Transverse colon (tissue), 4 donors: Measurements from ENCODE around the gene JMJD6. TPM values are rescaled to one million over a fixed set of nuclear protein-coding genes. Genes with fewer than 3 reads are reported as not detected.

ENCODE experiments used
- DNase-seq: peaks from one replicate; pipeline ENCODE4 v3.0.0-alpha.2; 2019
- H3K27ac ChIP-seq, 4 donors: fragments of 200-600 bp; sonication (generic); 2 replicates each; pipeline ENCODE4 v1.5.1; 2016 to 2018; ENCODE audit warnings: inconsistent platforms in 4 of 4
- H3K27me3 ChIP-seq: fragments of 200-600 bp; sonication (generic); 2 replicates; pipeline ENCODE4 v1.5.1; 2017; ENCODE audit warnings: inconsistent platforms
- H3K36me3 ChIP-seq, 4 donors: fragments of 200-600 bp; sonication (generic); 2 replicates each; pipeline ENCODE4 v1.5.1; 2017 to 2019; ENCODE audit warnings: inconsistent platforms in 4 of 4
- H3K4me1 ChIP-seq, 4 donors: fragments of 200-600 bp; sonication (generic); 2 replicates each; pipeline ENCODE4 v1.5.1; 2017 to 2020; ENCODE audit warnings: inconsistent platforms in 4 of 4
- H3K4me3 ChIP-seq, 4 donors: fragments of 200-600 bp; sonication (generic); 1 replicate in 1 of 4; 2 replicates in 3 of 4; pipeline versions ENCODE4 v1.5.1 to v1.6.1; 2017 to 2019; ENCODE audit warnings: inconsistent platforms in 4 of 4
- H3K9me3 ChIP-seq, 2 donors: fragments of 200-600 bp; sonication (generic); 2 replicates each; pipeline ENCODE4 v1.5.1; 2017 to 2019; ENCODE audit warnings: inconsistent platforms in 2 of 2
- EP300 ChIP-seq: sonication (generic); formaldehyde crosslinking; IDR thresholded peaks from one replicate; pipeline ENCODE4 v1.6.1; 2017; ENCODE audit warnings: antibody characterized with exemption, low read depth
- POLR2A ChIP-seq: fragments of 450-650 bp; IDR thresholded peaks from one replicate; pipeline ENCODE4 v1.6.1; 2016; ENCODE audit warnings: antibody characterized with exemption, mild to moderate bottlenecking, moderate library complexity
- POLR2AphosphoS5 ChIP-seq, 3 donors: sonication (generic); formaldehyde crosslinking; IDR thresholded peaks; one replicate each; pipeline ENCODE4 v1.6.1; 2016; ENCODE audit warnings: antibody characterized with exemption in 3 of 3
- WGBS, 2 donors: methylation state at CpG; one replicate each; pipeline ENCODE4 v1.1.5; 2018; ENCODE audit warnings: low coverage in 1 of 2; 5-methylcytosine and 5-hydroxymethylcytosine counted together
- in situ Hi-C, 4 donors: fragments of 200-750 bp; cut with MboI; loops; one replicate each; pipeline versions ENCODE4 v1.15.0 to v1.15.1; 2017; ENCODE audit warnings: low sequenced_read_pairs in 3 of 4, low pct_ligation_motif_present in 1 of 4, low pct_unique_long_range_greater_than_20kb in 1 of 4
- intact Hi-C: fragments of 100-400 bp; cut with DNase I; formaldehyde crosslinking; loops from one replicate; pipeline ENCODE4 v1.15.1; 2023; ENCODE audit warnings: low total_unique reads
- total RNA-seq, 4 donors: library from RNA; depleted of rRNA; stranded (reverse); fragments of >200 nt; gene quantifications; one replicate each; pipeline ENCODE4 v1.1.0, GENCODE V29; 2016
- TF ChIP-seq, protein P1 (sequence below), 5 experiments: fragments of 200-600 bp in 3 of 5; fragments of 450-650 bp in 2 of 5; sonication (generic) in 3 of 5; IDR thresholded peaks; 1 replicate in 2 of 5; 2 replicates in 3 of 5; pipeline ENCODE4 v1.5.1; 2016 to 2017; ENCODE audit warnings: antibody characterized with exemption in 5 of 5, inconsistent platforms in 3 of 5, mild to moderate bottlenecking in 2 of 5, moderate library complexity in 1 of 5

Gene JMJD6
- total RNA-seq, 4 donors from 2014 or later = 25.4 to 58.4 (median 26.9) TPM

DNA sequence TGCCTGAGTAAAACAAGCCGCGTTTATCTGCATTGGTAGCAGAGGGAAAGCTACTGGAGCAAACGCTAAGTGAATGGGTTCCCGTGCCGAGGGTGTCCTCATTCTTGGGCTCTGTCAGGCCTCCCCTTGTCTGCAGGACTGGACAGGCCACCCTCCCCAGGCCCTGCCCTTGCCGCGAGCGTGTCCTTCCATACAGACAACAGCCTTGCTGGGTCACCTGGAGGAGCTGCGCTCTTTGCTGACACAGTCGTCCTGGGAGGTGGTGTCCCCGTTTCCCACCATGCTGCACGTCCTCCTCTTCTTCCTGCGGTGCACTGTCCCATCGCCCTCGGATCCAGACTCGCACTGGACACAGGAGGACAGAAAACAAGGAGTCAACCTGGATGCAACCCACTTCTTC, 7.9 kb downstream of the JMJD6 start:
- in situ Hi-C loops (loop anchor here in 1 of 4 donors (25.0 kb wide), 1 partner anchor 181 kb away; the partner anchor contains the start of genes CYGB and PRCD), intact Hi-C loops (loop anchor here (5.0 kb wide), 1 partner anchor 36 kb away; no protein-coding TSS in a partner anchor)
- no peak overlapping the region for H3K27ac ChIP-seq
- no peak overlapping the region for H3K4me3 ChIP-seq
- WGBS, 2 donors = 91 to 100% methylated on average over 1 to 16 of the region's 16 CpGs
- peaks cover 0 to 75% (median 30%) of the 10 kb centered on the region in 4 donors for H3K36me3 ChIP-seq
- DNase-seq = no peak
- no peaks in the 10 kb centered on the region for H3K9me3 ChIP-seq
- H3K27me3 ChIP-seq = no peaks in the 10 kb centered on the region
- peaks cover 0 to 34% (median 5%) of the 10 kb centered on the region in 4 donors for H3K4me1 ChIP-seq
- TF ChIP-seq EP300 (no peak), POLR2AphosphoS5 (IDR thresholded peaks at IDR 0.05) (no peak), POLR2A (no peak)
- TF ChIP-seq, protein P1, sequence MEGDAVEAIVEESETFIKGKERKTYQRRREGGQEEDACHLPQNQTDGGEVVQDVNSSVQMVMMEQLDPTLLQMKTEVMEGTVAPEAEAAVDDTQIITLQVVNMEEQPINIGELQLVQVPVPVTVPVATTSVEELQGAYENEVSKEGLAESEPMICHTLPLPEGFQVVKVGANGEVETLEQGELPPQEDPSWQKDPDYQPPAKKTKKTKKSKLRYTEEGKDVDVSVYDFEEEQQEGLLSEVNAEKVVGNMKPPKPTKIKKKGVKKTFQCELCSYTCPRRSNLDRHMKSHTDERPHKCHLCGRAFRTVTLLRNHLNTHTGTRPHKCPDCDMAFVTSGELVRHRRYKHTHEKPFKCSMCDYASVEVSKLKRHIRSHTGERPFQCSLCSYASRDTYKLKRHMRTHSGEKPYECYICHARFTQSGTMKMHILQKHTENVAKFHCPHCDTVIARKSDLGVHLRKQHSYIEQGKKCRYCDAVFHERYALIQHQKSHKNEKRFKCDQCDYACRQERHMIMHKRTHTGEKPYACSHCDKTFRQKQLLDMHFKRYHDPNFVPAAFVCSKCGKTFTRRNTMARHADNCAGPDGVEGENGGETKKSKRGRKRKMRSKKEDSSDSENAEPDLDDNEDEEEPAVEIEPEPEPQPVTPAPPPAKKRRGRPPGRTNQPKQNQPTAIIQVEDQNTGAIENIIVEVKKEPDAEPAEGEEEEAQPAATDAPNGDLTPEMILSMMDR (IDR thresholded peaks at IDR 0.05) = no peak

DNA sequence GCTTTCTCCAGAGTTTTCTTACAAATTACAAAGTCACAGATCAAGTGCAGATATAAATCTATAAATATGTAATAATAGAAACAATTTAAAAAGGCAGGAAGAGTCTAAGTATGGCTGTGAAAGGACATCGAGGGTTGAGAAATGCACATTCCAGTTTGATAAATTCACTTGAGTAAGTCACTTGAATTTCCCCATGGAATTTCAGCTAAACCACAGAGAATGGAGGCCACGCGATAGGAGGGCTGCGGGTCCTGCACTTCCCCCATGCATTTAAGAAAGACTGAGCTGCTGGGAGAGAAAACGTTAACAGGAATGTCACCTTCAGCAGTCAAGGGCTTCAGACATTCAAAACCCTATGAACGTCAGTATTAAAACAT, 9.6 kb downstream of the JMJD6 start:
- intact Hi-C loops = loop anchor here (5.0 kb wide), 1 partner anchor 35 kb away; no protein-coding TSS in a partner anchor
- in situ Hi-C loops = loop anchor here in 1 of 4 donors (25.0 kb wide), 1 partner anchor 180 kb away; the partner anchor contains the start of genes CYGB and PRCD
- DNase-seq = no peak
- TF ChIP-seq POLR2AphosphoS5 (IDR thresholded peaks at IDR 0.05) = no peak
- no peak for TF ChIP-seq EP300
- no peak for TF ChIP-seq POLR2A
- TF ChIP-seq, protein P1 (IDR thresholded peaks at IDR 0.05) = no peak
- Histone ChIP-seq H3K27me3 (no peaks in the 10 kb centered on the region), H3K36me3 (peaks cover 0 to 74% (median 26%) of the 10 kb centered on the region in 4 donors), H3K4me3 (no peak overlapping the region), H3K27ac (peak overlapping the region; percentile 16 to 59 (median 48)), H3K4me1 (peaks cover 0 to 27% (median 3%) of the 10 kb centered on the region in 4 donors), H3K9me3 (no peaks in the 10 kb centered on the region)
- 64 to 77% methylated on average over 5 to 6 of the region's 6 CpGs for WGBS, 2 donors

DNA sequence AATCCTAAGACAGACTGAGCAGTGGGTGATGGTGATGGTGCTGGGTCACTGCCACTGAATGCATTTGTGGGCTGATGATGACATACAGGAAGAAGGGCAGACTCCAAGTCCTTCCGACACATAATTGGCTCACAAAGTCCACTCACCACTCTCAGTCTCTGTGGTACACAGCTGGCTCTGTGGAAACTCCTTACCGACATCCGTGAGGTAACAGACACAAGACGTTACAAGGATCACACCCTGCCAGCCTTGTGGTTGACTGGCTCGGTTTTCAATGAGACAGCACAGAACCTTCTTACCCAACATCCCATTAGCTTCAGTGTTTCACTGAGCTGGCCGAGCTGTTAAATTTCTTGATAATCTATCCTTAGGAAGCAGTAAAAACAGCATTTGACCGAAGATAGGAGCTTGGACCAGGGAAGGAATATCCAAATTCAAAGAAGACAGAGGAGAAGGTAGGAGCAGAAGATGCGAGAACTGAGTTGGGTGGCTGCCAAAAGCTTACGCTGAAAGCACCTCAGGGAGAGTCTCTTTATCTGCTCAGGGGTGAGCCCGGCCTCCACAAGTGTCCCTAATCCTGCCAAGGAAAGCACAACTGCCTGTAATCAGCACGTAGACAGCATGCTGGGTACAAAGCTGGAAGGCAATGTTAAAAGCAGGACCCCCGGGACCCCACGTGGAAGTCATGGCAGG, 10.1 kb downstream of the JMJD6 start:
- peak in 1 of 3 donors; percentile 27 for TF ChIP-seq POLR2AphosphoS5 (IDR thresholded peaks at IDR 0.05)
- no peak for TF ChIP-seq EP300
- TF ChIP-seq, protein P1 (IDR thresholded peaks at IDR 0.05) = no peak
- TF ChIP-seq POLR2A = no peak
- Histone ChIP-seq H3K27ac (peak overlapping the region; percentile 16 to 59 (median 51)), H3K9me3 (no peaks in the 10 kb centered on the region), H3K4me3 (no peak overlapping the region), H3K36me3 (peaks cover 0 to 69% (median 24%) of the 10 kb centered on the region in 4 donors), H3K4me1 (peaks cover 3 to 32% (median 8%) of the 10 kb centered on the region in 4 donors), H3K27me3 (no peaks in the 10 kb centered on the region)
- DNase-seq = no peak
- intact Hi-C loops = loop anchor here (5.0 kb wide), 1 partner anchor 34 kb away; no protein-coding TSS in a partner anchor
- in situ Hi-C loops = loop anchor here in 1 of 4 donors (25.0 kb wide), 1 partner anchor 179 kb away; the partner anchor contains the start of genes CYGB and PRCD
- 70% methylated on average over 6 to 13 of the region's 13 CpGs for WGBS, 2 donors

DNA sequence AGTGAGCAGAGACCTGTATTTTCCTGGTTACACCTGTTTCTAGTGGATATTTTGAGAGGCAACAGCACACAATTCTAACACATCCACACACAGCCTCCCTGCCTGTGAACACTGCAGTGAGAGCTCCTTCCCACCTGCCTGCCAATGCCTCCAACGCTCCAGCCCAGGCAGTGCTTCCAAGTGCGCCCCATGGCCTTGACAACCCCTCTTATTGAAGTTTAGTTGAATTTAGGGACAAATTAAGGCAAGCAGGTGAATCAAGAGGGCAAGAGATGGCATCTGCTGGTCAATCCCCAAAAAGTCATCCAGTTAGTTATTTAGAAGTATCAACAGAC, 10.9 kb downstream of the JMJD6 start:
- intact Hi-C loops (loop anchor here (5.0 kb wide), 1 partner anchor 33 kb away; no protein-coding TSS in a partner anchor), in situ Hi-C loops (loop anchor here in 1 of 4 donors (25.0 kb wide), 1 partner anchor 178 kb away; the partner anchor contains the start of genes CYGB and PRCD)

More for the DNA sequence above, 10.9 kb downstream of the JMJD6 start:
- no peak for TF ChIP-seq POLR2A
- TF ChIP-seq EP300 = no peak
- TF ChIP-seq, protein P1 (IDR thresholded peaks at IDR 0.05) = no peak
- TF ChIP-seq POLR2AphosphoS5 (IDR thresholded peaks at IDR 0.05) = no peak
- no peaks in the 10 kb centered on the region for H3K27me3 ChIP-seq
- H3K4me3 ChIP-seq = no peak overlapping the region
- peak overlapping the region in 3 of 4 donors; percentile 44 to 58 (median 46) for H3K27ac ChIP-seq
- DNase-seq = no peak
- peaks cover 0 to 61% (median 20%) of the 10 kb centered on the region in 4 donors for H3K36me3 ChIP-seq
- H3K4me1 ChIP-seq = peaks cover 7 to 36% (median 11%) of the 10 kb centered on the region in 4 donors
- 91% methylated on average over 2 of the region's 2 CpGs; no CpG with 5 or more reads in 1 of the 2 donors for WGBS, 2 donors
- no peaks in the 10 kb centered on the region for H3K9me3 ChIP-seq
